D721Med (cell line): ENCODE results near the gene BACE1.

Experiments used
- DNase-seq: peaks from one replicate; pipeline ENCODE4 v3.0.0; 2011; ENCODE audit warnings: low spot score; ENCODE audit not compliant: insufficient read length
- FAIRE-seq: peaks from 2 replicates; lab custom pipeline; 2011; peaks lifted over from hg19 to GRCh38; lab: Jason Lieb, UNC
- TF ChIP-seq, protein P1 (sequence below): IDR thresholded peaks from 2 replicates; pipeline ENCODE4 v1.5.1; 2012; ENCODE audit warnings: mild to moderate bottlenecking, control low read depth; ENCODE audit not compliant: insufficient read depth; ENCODE audit errors: missing control alignments

BACE1 gene

DNA sequence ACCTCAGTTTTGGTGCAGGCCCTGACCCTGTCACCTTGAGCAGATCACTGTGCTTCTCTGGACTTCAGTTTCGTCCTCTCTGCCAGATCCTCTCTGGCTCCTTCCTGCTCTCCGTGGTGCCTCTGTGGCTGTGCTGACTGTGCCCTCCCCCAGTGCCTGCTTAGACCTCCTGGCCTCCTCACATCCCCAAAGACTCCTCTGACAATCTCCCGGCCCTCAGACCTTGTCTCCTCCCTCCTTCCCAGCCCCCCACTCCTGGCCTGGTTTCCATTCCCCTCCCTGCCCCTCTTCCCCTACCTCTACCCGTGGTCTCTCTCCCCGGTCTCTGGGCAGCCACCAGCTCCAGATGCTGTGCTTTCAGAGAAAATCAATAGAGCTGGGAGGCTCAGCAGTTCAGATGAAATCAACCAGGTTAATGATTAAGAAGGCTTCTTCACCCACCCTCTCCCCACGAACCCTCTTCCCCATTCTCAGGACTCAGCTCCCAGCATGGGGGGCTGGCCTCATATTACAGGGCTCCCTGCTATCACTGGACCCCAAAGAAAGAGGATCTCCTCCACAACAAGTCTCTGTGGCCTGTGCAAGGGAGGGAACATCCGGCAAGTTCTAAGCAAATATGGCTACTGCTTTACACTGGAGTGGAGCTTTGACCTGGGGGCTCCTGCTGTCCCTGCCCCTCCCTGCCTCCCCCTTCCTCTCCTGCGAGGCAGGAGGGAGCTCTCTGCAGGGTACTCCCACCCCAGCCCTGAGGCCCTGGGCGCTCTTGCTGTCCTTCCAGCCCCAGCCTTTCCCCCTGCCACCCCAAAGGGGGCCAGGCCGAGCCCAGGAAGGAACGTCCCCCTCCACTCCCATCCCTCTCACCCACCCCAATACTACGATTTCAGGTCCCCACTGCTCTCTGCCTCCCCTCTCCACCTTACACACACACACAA, 16.4 kb downstream of the BACE1 start:
- FAIRE-seq: no peak
- TF ChIP-seq, protein P1, sequence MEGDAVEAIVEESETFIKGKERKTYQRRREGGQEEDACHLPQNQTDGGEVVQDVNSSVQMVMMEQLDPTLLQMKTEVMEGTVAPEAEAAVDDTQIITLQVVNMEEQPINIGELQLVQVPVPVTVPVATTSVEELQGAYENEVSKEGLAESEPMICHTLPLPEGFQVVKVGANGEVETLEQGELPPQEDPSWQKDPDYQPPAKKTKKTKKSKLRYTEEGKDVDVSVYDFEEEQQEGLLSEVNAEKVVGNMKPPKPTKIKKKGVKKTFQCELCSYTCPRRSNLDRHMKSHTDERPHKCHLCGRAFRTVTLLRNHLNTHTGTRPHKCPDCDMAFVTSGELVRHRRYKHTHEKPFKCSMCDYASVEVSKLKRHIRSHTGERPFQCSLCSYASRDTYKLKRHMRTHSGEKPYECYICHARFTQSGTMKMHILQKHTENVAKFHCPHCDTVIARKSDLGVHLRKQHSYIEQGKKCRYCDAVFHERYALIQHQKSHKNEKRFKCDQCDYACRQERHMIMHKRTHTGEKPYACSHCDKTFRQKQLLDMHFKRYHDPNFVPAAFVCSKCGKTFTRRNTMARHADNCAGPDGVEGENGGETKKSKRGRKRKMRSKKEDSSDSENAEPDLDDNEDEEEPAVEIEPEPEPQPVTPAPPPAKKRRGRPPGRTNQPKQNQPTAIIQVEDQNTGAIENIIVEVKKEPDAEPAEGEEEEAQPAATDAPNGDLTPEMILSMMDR: no peak
- no peak for DNase-seq

DNA sequence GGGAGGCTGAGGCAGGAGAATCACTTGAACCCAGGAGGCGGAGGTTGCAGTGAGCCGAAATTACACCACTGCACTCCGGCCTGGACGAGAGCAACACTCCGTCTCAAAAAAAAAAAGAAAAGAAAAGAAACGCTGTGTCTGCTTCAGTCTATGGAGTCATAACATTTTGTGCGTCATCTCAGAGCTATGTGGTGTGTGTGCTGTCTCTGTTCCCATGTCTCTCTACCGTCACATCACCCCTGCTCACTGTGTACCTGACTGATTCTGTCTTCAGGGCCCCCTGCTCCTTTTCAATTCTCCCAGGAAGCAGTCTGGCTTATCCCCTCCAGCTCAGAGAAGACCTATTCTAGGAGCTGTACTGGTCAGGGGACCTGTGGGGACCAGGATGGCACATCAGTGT, 17.9 kb downstream of the BACE1 start:
- DNase-seq (no peak), FAIRE-seq (no peak)
- TF ChIP-seq, protein P1: no peak

DNA sequence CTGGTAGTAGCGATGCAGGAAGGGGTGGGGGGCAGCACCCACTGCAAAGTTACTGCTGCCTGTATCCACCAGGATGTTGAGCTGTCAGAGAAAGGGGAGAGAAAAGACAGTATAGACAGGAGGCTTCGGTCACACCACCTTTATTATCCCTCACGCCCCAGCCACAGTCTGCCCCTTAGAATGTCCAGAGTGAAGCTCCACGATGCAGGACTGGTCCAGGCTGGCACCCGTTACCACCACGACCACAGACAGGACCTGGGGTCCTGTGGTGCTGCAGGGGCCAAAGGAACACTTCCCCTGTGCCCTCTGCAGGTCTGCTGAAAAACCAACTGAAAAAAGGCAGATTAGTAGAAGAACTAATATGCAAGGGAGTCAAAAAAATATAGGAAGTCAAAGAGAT, 19.2 kb downstream of the BACE1 start:
- FAIRE-seq (no peak), DNase-seq (no peak)
- TF ChIP-seq, protein P1: no peak

DNA sequence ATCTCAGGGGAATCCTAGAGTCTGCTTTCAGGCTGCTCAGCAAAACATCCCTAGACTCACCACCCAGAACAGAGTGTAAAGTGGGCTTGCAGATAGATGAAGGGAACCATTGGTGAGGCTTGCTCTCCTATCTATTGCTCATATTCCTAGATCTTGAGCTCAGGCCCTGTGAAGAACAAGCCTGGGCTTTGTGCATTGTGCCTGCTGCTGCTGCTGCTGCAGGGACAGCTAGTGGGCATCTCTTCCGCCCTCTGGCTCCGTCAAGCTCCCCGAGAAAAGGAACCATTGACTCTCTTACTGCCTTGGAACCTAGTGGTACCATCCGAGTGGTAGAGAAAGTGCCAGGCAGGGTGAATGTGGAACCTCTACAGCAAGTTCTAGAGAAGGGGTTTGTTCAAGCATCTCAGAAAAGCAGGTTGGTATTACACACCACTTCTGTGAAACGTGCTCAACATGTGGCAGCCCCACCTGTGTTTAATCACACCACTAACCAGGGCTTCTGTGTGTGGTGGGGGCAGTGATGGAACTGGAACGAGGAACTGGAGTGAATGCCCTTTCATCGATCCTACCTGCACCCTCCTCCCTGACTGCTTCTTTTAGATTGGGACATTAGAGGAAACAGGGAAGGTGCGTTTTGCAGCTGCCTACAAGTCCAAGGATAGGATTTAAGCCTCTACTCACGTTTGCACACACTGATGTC, 20.5 kb downstream of the BACE1 start:
- no peak for DNase-seq
- no peak for FAIRE-seq
- TF ChIP-seq, protein P1: no peak

DNA sequence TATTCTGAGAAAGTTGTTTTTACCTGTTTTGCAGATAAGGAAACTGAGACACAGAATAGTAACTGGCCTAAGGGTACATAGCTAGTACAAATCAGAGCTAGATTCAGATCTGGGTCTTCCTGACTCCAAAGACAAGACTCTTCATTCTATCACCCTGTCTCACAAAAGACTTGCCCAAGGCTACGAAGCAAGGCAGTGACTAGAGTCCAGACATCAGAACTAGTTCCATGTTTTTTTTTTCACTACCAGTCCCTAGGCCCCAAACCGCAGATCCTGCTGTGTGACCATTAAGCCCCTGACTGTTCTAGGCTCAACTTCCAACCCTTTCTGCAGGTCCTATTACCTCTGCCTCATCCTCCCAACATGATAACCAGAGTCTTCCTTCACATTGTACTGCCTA, 23.4 kb downstream of the BACE1 start:
- FAIRE-seq (no peak), DNase-seq (no peak)
- TF ChIP-seq, protein P1: no peak

DNA sequence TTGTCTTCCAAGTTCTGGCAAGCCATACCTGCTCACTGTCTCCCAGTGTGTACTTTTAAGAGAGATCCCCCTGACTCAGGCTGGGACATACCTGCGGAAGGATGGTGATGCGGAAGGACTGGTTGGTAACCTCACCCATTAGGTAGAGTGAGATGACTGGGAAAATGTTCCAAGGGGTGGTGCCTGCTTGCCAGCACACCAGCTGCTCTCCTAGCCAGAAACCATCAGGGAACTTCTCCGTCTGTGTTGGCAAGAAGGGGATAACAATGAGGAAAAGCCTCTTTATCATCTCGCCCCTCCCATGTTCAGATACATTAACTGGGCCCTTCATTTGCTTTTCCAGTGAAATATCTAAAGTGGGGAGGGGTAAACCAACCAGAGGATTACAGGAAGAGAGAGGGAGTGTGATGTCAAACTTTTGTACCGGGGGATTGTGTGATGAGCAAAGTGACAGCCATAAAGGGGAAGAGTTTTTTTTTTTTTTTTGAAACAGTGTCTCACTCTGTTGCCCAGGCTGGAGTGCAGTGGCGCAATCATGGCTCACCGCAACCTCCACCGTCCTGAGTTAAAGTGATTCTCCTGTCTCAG, 25.2 kb downstream of the BACE1 start, which contains the start of gene BACE1-AS:
Gene BACE1-AS, plus strand, starts transcription at position 538 of the 588 bp plus-strand sequence.
- FAIRE-seq (no peak), DNase-seq (no peak)
- TF ChIP-seq, protein P1: no peak
